Lower leg skin (tissue), 4 donors: ENCODE data around the gene E2F2. TPM values are rescaled to one million over a fixed set of nuclear protein-coding genes. Genes with fewer than 3 reads are reported as not detected.

ENCODE experiments used
- DNase-seq, 2 donors: peaks; one replicate each; pipeline ENCODE4 v3.0.0-alpha.2; 2019; ENCODE audit warnings: low spot score in 2 of 2
- H3K4me3 ChIP-seq: fragments of 200-600 bp; sonication (generic); 2 replicates; pipeline ENCODE4 v1.5.1; 2017; ENCODE audit warnings: mild to moderate bottlenecking, low read depth; ENCODE audit not compliant: poor library complexity, severe bottlenecking
- POLR2A ChIP-seq, 2 donors: fragments of 450-650 bp; IDR thresholded peaks; one replicate each; pipeline ENCODE4 v1.6.1; 2016 to 2017; ENCODE audit warnings: antibody characterized with exemption in 2 of 2, mild to moderate bottlenecking in 1 of 2, moderate library complexity in 1 of 2
- WGBS, 2 donors: methylation state at CpG; one replicate each; pipeline ENCODE4 v1.1.5; 2018; 5-methylcytosine and 5-hydroxymethylcytosine counted together
- intact Hi-C: fragments of 100-400 bp; cut with DNase I; formaldehyde crosslinking; loops from one replicate; pipeline ENCODE4 v1.15.0; 2023; ENCODE audit warnings: low total_unique reads
- total RNA-seq, 4 donors: library from RNA; depleted of rRNA; stranded (reverse); fragments of >200 nt; gene quantifications; one replicate each; pipeline ENCODE4 v1.1.0, GENCODE V29; 2016
- TF ChIP-seq, protein P1 (sequence below), 3 donors: fragments of 450-650 bp; IDR thresholded peaks; one replicate each; pipeline ENCODE4 v1.5.1; 2016; ENCODE audit warnings: antibody characterized with exemption in 3 of 3, mild to moderate bottlenecking in 3 of 3, moderate library complexity in 2 of 3

E2F2 gene
- total RNA-seq, 4 donors from 2014 or later: 6.0 to 12.1 (median 9.0) TPM

- TF ChIP-seq, protein P1, sequence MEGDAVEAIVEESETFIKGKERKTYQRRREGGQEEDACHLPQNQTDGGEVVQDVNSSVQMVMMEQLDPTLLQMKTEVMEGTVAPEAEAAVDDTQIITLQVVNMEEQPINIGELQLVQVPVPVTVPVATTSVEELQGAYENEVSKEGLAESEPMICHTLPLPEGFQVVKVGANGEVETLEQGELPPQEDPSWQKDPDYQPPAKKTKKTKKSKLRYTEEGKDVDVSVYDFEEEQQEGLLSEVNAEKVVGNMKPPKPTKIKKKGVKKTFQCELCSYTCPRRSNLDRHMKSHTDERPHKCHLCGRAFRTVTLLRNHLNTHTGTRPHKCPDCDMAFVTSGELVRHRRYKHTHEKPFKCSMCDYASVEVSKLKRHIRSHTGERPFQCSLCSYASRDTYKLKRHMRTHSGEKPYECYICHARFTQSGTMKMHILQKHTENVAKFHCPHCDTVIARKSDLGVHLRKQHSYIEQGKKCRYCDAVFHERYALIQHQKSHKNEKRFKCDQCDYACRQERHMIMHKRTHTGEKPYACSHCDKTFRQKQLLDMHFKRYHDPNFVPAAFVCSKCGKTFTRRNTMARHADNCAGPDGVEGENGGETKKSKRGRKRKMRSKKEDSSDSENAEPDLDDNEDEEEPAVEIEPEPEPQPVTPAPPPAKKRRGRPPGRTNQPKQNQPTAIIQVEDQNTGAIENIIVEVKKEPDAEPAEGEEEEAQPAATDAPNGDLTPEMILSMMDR (IDR thresholded peaks at IDR 0.05): no peak
- no peak for TF ChIP-seq POLR2A (IDR thresholded peaks at IDR 0.05)
- WGBS, 2 donors: 80 to 82% methylated on average over 4 of the region's 4 CpGs
- no peak for DNase-seq
- intact Hi-C loops: no loop called here
- no peak overlapping the region for H3K4me3 ChIP-seq
Observed at GRCh38 chr1:23471473-23472075, 59.5 kb downstream of the E2F2 start.

GRCh38 chr1:23470282-23471070 lies 60.6 kb downstream of the E2F2 start:
- WGBS, 2 donors: 43 to 66% methylated on average over 12 of the region's 12 CpGs
- TF ChIP-seq, protein P1 (IDR thresholded peaks at IDR 0.05): no peak
- no peak for TF ChIP-seq POLR2A (IDR thresholded peaks at IDR 0.05)
- no peak for DNase-seq
- intact Hi-C loops: no loop called here
- H3K4me3 ChIP-seq: no peak overlapping the region

DNA sequence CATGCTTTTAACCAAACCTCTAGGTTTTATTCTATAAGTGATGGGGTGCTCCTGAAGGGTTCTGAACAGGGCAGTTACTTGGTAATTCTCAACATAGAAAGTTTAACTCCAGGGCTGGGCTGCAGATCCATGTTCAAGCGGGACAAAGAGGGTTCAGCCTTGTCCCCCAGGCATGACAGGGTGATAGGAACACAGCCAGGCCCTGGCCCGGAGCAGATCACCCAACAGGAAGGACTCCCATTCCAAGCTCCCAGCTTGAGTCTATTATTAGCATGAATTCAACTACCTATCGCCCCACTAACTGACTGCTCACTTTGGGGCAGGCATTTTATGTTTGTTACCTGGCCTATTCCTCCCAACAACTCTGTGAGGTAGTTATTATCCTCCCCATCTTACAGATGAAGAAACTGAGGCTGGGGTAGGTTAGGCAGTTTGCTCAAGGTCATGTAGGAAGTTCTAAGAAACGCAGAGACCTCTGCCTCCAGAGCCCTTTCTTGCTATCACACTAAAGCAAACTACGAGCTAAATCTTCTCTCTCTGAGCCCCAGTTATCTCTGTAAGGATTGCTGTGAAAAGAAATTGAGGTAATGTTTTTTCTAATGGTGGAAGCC lies 61.6 kb downstream of the E2F2 start:
- DNase-seq: no peak
- H3K4me3 ChIP-seq: no peak overlapping the region
- 51 to 59% methylated on average over 5 of the region's 5 CpGs for WGBS, 2 donors
- TF ChIP-seq, protein P1 (IDR thresholded peaks at IDR 0.05): no peak
- TF ChIP-seq POLR2A (IDR thresholded peaks at IDR 0.05): no peak
- intact Hi-C loops: no loop called here

DNA sequence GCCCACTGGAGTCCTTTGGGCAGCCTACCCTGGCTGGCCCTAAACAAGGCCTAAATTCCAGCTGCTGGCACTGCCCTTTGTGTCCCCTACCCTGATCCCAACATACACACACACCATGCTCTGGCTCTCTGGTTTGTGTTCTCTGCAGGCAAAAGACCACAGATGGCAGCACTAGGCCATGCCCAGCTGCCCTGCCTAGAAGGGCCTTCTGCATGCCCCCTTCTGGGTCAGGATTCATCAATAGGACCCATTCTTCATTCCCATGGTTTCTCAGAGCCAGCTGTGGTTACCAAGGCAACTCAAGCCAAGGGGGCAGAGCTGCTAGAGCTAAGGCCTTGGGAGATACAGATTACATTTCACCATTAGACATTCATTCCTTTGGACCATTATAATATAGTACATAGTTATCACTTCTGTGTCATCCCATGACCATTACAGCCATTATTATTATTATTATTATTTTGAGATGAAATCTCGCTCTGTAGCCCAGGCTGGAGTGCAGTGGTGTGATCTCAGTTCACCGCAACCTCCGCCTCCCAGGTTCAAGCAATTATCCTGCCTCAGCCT lies 64.5 kb downstream of the E2F2 start:
- WGBS, 2 donors: 96 to 100% methylated on average over 3 of the region's 3 CpGs
- DNase-seq: no peak
- intact Hi-C loops: no loop called here
- TF ChIP-seq POLR2A (IDR thresholded peaks at IDR 0.05): no peak
- TF ChIP-seq, protein P1 (IDR thresholded peaks at IDR 0.05): no peak
- no peak overlapping the region for H3K4me3 ChIP-seq

GRCh38 chr1:23463286-23463685 lies 67.7 kb downstream of the E2F2 start:
- WGBS, 2 donors: 73 to 74% methylated on average over 3 of the region's 3 CpGs
- DNase-seq: no peak
- intact Hi-C loops: no loop called here
- TF ChIP-seq POLR2A (IDR thresholded peaks at IDR 0.05): no peak
- TF ChIP-seq, protein P1 (IDR thresholded peaks at IDR 0.05): no peak
- no peak overlapping the region for H3K4me3 ChIP-seq
